ENCODE results near the gene WDR1. TPM values are rescaled to one million over a fixed set of nuclear protein-coding genes. Genes with fewer than 3 reads are reported as not detected.

The WDR1 gene
- total and polyA plus RNA-seq, 2 of the 13 experiments (the other 11 are each of a cell fraction or from before 2014, with no cell fraction given), result 106 to 198 TPM

DNA sequence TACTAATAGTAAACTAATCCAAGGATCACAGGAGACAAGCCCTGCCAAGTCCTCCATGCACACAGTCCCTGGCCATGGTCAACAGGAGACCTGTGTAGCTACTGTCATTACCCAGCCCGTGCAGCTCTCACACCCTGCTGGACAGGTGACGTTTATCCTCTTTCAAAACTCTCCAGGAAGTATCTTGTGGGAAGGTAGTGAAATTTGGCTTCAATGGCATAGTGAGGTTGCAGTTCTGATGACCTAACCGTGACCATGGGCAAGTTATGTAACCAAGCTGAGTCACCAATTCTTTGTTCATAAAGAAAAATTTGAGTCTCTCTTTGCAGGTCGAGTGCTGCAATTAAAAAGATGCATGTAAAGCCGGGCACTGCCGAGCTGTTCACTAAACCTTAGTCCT, 84.0 kb downstream of the WDR1 start (continued):
- TF ChIP-seq, protein P1, sequence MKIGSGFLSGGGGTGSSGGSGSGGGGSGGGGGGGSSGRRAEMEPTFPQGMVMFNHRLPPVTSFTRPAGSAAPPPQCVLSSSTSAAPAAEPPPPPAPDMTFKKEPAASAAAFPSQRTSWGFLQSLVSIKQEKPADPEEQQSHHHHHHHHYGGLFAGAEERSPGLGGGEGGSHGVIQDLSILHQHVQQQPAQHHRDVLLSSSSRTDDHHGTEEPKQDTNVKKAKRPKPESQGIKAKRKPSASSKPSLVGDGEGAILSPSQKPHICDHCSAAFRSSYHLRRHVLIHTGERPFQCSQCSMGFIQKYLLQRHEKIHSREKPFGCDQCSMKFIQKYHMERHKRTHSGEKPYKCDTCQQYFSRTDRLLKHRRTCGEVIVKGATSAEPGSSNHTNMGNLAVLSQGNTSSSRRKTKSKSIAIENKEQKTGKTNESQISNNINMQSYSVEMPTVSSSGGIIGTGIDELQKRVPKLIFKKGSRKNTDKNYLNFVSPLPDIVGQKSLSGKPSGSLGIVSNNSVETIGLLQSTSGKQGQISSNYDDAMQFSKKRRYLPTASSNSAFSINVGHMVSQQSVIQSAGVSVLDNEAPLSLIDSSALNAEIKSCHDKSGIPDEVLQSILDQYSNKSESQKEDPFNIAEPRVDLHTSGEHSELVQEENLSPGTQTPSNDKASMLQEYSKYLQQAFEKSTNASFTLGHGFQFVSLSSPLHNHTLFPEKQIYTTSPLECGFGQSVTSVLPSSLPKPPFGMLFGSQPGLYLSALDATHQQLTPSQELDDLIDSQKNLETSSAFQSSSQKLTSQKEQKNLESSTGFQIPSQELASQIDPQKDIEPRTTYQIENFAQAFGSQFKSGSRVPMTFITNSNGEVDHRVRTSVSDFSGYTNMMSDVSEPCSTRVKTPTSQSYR (CRISPR knock-in tag; IDR thresholded peaks at IDR 0.05; ENCODE audit: borderline replicate concordance), result no peak
- TF ChIP-seq, protein P2, sequence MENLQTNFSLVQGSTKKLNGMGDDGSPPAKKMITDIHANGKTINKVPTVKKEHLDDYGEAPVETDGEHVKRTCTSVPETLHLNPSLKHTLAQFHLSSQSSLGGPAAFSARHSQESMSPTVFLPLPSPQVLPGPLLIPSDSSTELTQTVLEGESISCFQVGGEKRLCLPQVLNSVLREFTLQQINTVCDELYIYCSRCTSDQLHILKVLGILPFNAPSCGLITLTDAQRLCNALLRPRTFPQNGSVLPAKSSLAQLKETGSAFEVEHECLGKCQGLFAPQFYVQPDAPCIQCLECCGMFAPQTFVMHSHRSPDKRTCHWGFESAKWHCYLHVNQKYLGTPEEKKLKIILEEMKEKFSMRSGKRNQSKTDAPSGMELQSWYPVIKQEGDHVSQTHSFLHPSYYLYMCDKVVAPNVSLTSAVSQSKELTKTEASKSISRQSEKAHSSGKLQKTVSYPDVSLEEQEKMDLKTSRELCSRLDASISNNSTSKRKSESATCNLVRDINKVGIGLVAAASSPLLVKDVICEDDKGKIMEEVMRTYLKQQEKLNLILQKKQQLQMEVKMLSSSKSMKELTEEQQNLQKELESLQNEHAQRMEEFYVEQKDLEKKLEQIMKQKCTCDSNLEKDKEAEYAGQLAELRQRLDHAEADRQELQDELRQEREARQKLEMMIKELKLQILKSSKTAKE (CRISPR knock-in tag; IDR thresholded peaks at IDR 0.05; ENCODE audit: borderline replicate concordance), result no peak
- TF ChIP-seq SRSF4 (IDR thresholded peaks at IDR 0.05; ENCODE audit: low read depth, low read length, poor library complexity, severe bottlenecking), result no peak
- TF ChIP-seq, protein P3, sequence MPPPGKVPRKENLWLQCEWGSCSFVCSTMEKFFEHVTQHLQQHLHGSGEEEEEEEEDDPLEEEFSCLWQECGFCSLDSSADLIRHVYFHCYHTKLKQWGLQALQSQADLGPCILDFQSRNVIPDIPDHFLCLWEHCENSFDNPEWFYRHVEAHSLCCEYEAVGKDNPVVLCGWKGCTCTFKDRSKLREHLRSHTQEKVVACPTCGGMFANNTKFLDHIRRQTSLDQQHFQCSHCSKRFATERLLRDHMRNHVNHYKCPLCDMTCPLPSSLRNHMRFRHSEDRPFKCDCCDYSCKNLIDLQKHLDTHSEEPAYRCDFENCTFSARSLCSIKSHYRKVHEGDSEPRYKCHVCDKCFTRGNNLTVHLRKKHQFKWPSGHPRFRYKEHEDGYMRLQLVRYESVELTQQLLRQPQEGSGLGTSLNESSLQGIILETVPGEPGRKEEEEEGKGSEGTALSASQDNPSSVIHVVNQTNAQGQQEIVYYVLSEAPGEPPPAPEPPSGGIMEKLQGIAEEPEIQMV (CRISPR knock-in tag; IDR thresholded peaks at IDR 0.05; ENCODE audit: low read depth), result no peak
- no peak for TF ChIP-seq ZBTB8A (CRISPR knock-in tag; IDR thresholded peaks at IDR 0.05; ENCODE audit: borderline replicate concordance, low read depth)
- TF ChIP-seq, protein P4, sequence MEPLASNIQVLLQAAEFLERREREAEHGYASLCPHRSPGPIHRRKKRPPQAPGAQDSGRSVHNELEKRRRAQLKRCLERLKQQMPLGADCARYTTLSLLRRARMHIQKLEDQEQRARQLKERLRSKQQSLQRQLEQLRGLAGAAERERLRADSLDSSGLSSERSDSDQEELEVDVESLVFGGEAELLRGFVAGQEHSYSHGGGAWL (CRISPR knock-in tag; IDR thresholded peaks at IDR 0.05), result no peak
- no peak for TF ChIP-seq ZNF629 (CRISPR knock-in tag; conservative IDR thresholded peaks at IDR 0.05)
- TF ChIP-seq, protein P5, sequence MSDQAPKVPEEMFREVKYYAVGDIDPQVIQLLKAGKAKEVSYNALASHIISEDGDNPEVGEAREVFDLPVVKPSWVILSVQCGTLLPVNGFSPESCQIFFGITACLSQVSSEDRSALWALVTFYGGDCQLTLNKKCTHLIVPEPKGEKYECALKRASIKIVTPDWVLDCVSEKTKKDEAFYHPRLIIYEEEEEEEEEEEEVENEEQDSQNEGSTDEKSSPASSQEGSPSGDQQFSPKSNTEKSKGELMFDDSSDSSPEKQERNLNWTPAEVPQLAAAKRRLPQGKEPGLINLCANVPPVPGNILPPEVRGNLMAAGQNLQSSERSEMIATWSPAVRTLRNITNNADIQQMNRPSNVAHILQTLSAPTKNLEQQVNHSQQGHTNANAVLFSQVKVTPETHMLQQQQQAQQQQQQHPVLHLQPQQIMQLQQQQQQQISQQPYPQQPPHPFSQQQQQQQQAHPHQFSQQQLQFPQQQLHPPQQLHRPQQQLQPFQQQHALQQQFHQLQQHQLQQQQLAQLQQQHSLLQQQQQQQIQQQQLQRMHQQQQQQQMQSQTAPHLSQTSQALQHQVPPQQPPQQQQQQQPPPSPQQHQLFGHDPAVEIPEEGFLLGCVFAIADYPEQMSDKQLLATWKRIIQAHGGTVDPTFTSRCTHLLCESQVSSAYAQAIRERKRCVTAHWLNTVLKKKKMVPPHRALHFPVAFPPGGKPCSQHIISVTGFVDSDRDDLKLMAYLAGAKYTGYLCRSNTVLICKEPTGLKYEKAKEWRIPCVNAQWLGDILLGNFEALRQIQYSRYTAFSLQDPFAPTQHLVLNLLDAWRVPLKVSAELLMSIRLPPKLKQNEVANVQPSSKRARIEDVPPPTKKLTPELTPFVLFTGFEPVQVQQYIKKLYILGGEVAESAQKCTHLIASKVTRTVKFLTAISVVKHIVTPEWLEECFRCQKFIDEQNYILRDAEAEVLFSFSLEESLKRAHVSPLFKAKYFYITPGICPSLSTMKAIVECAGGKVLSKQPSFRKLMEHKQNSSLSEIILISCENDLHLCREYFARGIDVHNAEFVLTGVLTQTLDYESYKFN (CRISPR knock-in tag; conservative IDR thresholded peaks at IDR 0.05), result no peak; the same call in 1 of the 2 replicates
- no peak for TF ChIP-seq ZNF766 (CRISPR knock-in tag; IDR thresholded peaks at IDR 0.05; ENCODE audit: borderline replicate concordance)
- TF ChIP-seq, protein P6, sequence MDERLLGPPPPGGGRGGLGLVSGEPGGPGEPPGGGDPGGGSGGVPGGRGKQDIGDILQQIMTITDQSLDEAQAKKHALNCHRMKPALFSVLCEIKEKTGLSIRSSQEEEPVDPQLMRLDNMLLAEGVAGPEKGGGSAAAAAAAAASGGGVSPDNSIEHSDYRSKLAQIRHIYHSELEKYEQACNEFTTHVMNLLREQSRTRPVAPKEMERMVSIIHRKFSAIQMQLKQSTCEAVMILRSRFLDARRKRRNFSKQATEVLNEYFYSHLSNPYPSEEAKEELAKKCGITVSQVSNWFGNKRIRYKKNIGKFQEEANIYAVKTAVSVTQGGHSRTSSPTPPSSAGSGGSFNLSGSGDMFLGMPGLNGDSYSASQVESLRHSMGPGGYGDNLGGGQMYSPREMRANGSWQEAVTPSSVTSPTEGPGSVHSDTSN (CRISPR knock-in tag; IDR thresholded peaks at IDR 0.05), result no peak
- TF ChIP-seq, protein P7, sequence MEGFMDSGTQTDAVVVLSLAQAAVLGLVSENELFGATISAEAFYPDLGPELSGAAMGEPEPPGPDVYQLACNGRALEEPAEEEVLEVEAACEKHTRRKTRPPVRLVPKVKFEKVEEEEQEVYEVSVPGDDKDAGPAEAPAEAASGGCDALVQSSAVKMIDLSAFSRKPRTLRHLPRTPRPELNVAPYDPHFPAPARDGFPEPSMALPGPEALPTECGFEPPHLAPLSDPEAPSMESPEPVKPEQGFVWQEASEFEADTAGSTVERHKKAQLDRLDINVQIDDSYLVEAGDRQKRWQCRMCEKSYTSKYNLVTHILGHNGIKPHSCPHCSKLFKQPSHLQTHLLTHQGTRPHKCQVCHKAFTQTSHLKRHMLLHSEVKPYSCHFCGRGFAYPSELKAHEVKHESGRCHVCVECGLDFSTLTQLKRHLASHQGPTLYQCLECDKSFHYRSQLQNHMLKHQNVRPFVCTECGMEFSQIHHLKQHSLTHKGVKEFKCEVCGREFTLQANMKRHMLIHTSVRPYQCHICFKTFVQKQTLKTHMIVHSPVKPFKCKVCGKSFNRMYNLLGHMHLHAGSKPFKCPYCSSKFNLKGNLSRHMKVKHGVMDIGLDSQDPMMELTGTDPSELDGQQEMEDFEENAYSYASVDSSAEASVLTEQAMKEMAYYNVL (CRISPR knock-in tag; IDR thresholded peaks at IDR 0.05; ENCODE audit: borderline replicate concordance), result no peak
- TF ChIP-seq SOX13 (IDR thresholded peaks at IDR 0.05), result no peak
- peak in 1 of 2 experiments; percentile 42; a peak in 1 of 4 replicates for TF ChIP-seq SOX13 (CRISPR knock-in tag; conservative IDR thresholded peaks at IDR 0.05 in 1 of 2, IDR thresholded peaks at IDR 0.05 in 1 of 2)
- TF ChIP-seq JDP2 (CRISPR knock-in tag; IDR thresholded peaks at IDR 0.05; ENCODE audit: borderline replicate concordance), result no peak
